Liver (tissue), 9 donors: ENCODE measurements around the gene ZNF664. TPM values are rescaled to one million over a fixed set of nuclear protein-coding genes. Genes with fewer than 3 reads are reported as not detected.

Experiments used
- DNase-seq: peaks from one replicate; pipeline ENCODE4 v3.0.0-alpha.2; 2017; ENCODE audit warnings: low spot score
- H3K27ac ChIP-seq, 2 donors: one replicate each; pipeline ENCODE4 v1.7.0; 2013; ENCODE audit warnings: inconsistent platforms in 2 of 2, low read length in 2 of 2, control low read depth in 1 of 2, low read depth in 1 of 2, mild to moderate bottlenecking in 1 of 2
- H3K27me3 ChIP-seq, 4 donors: one replicate each; pipeline versions ENCODE4 v1.6.1 to v1.7.0; 2013; ENCODE audit warnings: low read length in 3 of 4, inconsistent platforms in 1 of 4, mild to moderate bottlenecking in 1 of 4, moderate library complexity in 1 of 4; ENCODE audit not compliant: control insufficient read depth in 4 of 4, insufficient read depth in 4 of 4
- H3K36me3 ChIP-seq, 4 donors: one replicate each; pipeline versions ENCODE4 v1.6.1 to v1.7.0; 2013; ENCODE audit warnings: low read length in 3 of 4, mild to moderate bottlenecking in 3 of 4, low read depth in 1 of 4, moderate library complexity in 1 of 4; ENCODE audit not compliant: control insufficient read depth in 4 of 4, insufficient read depth in 3 of 4
- H3K4me1 ChIP-seq, 4 donors: one replicate each; pipeline versions ENCODE4 v1.6.1 to v1.7.0; 2013; ENCODE audit warnings: low read length in 3 of 4, mild to moderate bottlenecking in 3 of 4, moderate library complexity in 1 of 4; ENCODE audit not compliant: control insufficient read depth in 4 of 4, insufficient read depth in 4 of 4
- H3K4me3 ChIP-seq, 3 donors: one replicate each; pipeline versions ENCODE4 v1.6.1 to v1.7.0; 2013; ENCODE audit warnings: low read length in 3 of 3, control low read depth in 1 of 3, low read depth in 1 of 3, mild to moderate bottlenecking in 1 of 3
- H3K9ac ChIP-seq, 2 donors: one replicate each; pipeline ENCODE4 v1.7.0; 2013; ENCODE audit warnings: low read length in 2 of 2, mild to moderate bottlenecking in 2 of 2, moderate library complexity in 2 of 2, control low read depth in 1 of 2, low read depth in 1 of 2
- H3K9me3 ChIP-seq, 4 donors: one replicate each; pipeline versions ENCODE4 v1.6.1 to v1.7.0; 2013; ENCODE audit warnings: low read length in 3 of 4; ENCODE audit not compliant: control insufficient read depth in 4 of 4
- EGR1 ChIP-seq, 2 donors: IDR thresholded peaks; 2 replicates each; pipeline ENCODE4 v1.6.1; 2016 to 2018; ENCODE audit warnings: antibody characterized with exemption in 2 of 2, low read depth in 2 of 2
- FOXA1 ChIP-seq: IDR thresholded peaks from 2 replicates; pipeline ENCODE4 v1.6.1; 2016; ENCODE audit warnings: antibody characterized with exemption
- FOXA2 ChIP-seq: IDR thresholded peaks from 2 replicates; pipeline ENCODE4 v1.6.1; 2016; ENCODE audit warnings: antibody characterized with exemption
- GABPA ChIP-seq, 2 donors: IDR thresholded peaks in 1 of 2; conservative IDR thresholded peaks in 1 of 2; 2 replicates each; pipeline ENCODE4 v1.6.1; 2016; ENCODE audit warnings: antibody characterized with exemption in 2 of 2, mild to moderate bottlenecking in 1 of 2, moderate library complexity in 1 of 2
- HNF4A ChIP-seq, 2 donors: conservative IDR thresholded peaks; 2 replicates each; pipeline ENCODE4 v1.6.1; 2016; ENCODE audit warnings: antibody characterized with exemption in 2 of 2, mild to moderate bottlenecking in 2 of 2
- HNF4G ChIP-seq: IDR thresholded peaks from 2 replicates; pipeline ENCODE4 v1.6.1; 2016; ENCODE audit warnings: antibody characterized with exemption
- JUND ChIP-seq, 2 donors: IDR thresholded peaks; 2 replicates each; pipeline ENCODE4 v1.6.1; 2016; ENCODE audit warnings: antibody characterized with exemption in 2 of 2
- NR2F2 ChIP-seq: IDR thresholded peaks from 2 replicates; pipeline ENCODE4 v1.6.1; 2016; ENCODE audit warnings: antibody characterized with exemption
- RAD21 ChIP-seq, 2 donors: IDR thresholded peaks; 2 replicates each; pipeline ENCODE4 v1.6.1; 2016; ENCODE audit warnings: antibody characterized with exemption in 2 of 2, mild to moderate bottlenecking in 2 of 2
- RXRA ChIP-seq, 2 donors: IDR thresholded peaks; 2 replicates each; pipeline ENCODE4 v1.6.1; 2017 to 2018; ENCODE audit warnings: antibody characterized with exemption in 2 of 2, mild to moderate bottlenecking in 1 of 2
- SP1 ChIP-seq: IDR thresholded peaks from 2 replicates; pipeline ENCODE4 v1.6.1; 2018; ENCODE audit warnings: antibody characterized with exemption, mild to moderate bottlenecking
- TAF1 ChIP-seq: conservative IDR thresholded peaks from 2 replicates; pipeline ENCODE4 v1.6.1; 2016; ENCODE audit warnings: antibody characterized with exemption, mild to moderate bottlenecking
- YY1 ChIP-seq: IDR thresholded peaks from 2 replicates; pipeline ENCODE4 v1.6.1; 2016; ENCODE audit warnings: antibody characterized with exemption, mild to moderate bottlenecking
- WGBS: extraction: QIAGEN DNeasy Blood & Tissue Kit; methylation state at CpG from one replicate; pipeline ENCODE4 v1.1.7; 2013; 5-methylcytosine and 5-hydroxymethylcytosine counted together
- polyA plus RNA-seq, 2 donors: library from polyadenylated mRNA; stranded (reverse) in 1 of 2; unstranded in 1 of 2; fragments of 200-250 nt in 1 of 2; fragments of >200 nt in 1 of 2; fragmentation: Nextera tagmentation in 1 of 2; extraction: Ambion mirVana in 1 of 2; gene quantifications; one replicate each; pipeline versions ENCODE4 v1.2.1 to v1.2.3, GENCODE V29; 2013 to 2015
- total RNA-seq, 2 donors: library from RNA; depleted of rRNA; stranded (reverse); fragments of >200 nt; gene quantifications; one replicate each; pipeline ENCODE4 v1.2.3, GENCODE V29; 2014
- TF ChIP-seq, protein P1 (sequence below): IDR thresholded peaks from 2 replicates; pipeline ENCODE4 v1.6.1; 2016; ENCODE audit warnings: antibody characterized with exemption, mild to moderate bottlenecking
- TF ChIP-seq, protein P2 (sequence below): IDR thresholded peaks from 2 replicates; pipeline ENCODE4 v1.6.1; 2016; ENCODE audit warnings: antibody characterized with exemption
- TF ChIP-seq, protein P3 (sequence below): IDR thresholded peaks from 2 replicates; pipeline ENCODE4 v1.6.1; 2016; ENCODE audit warnings: antibody characterized with exemption
- TF ChIP-seq, protein P4 (sequence below): fragments of 150-350 bp; IDR thresholded peaks from 2 replicates; pipeline ENCODE4 v1.5.1; 2017; ENCODE audit warnings: improper control_type of control experiment, low read depth, low read length; ENCODE audit not compliant: missing input control
- TF ChIP-seq, protein P5 (sequence below): IDR thresholded peaks from 2 replicates; pipeline ENCODE4 v1.6.1; 2016; ENCODE audit warnings: antibody characterized with exemption
- donor health status: healthy.
- donor health status: healthy.
- donor health status: healthy.
- donor health status: healthy.
- donor health status: healthy.

Gene ZNF664
- total and polyA plus RNA-seq, 4 donors: 7.2 to 40.3 (median 29.6) TPM

DNA sequence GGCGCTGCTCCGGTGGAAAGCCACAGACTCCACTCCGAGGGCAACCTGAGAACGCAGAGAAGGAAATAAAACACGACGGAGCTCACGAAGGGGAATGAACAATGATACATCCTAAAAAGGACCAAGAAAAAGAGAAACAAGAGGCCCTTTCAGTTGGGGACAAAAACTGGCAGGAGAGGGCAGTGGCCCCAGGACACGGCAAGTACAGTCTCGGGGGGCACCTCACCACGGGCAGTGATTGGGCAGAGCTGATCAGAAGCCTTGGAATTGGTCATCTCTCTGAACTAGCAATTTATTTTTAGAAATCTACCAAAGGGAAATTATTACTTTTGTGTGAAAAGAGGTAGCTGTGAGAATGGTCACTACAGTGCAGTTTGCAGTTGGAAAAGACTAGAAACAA is 28.3 kb upstream of the ZNF664 start:
- H3K36me3 ChIP-seq: peaks cover 5 to 11% (median 9%) of the 10 kb centered on the region in 4 donors
- H3K4me1 ChIP-seq: peaks cover under 1 to 17% (median 12%) of the 10 kb centered on the region in 4 donors
- no peaks in the 10 kb centered on the region for H3K27me3 ChIP-seq
- WGBS: 90% methylated on average over 10 of the region's 10 CpGs
- DNase-seq: no peak
- H3K9me3 ChIP-seq: peaks cover 0 to 3% (median 0%) of the 10 kb centered on the region in 4 donors
- TF ChIP-seq EGR1 (IDR thresholded peaks at IDR 0.05; ENCODE audit: low read depth in 2 of 2) (no peak), HNF4G (no peak), TAF1 (no peak), HNF4A (conservative IDR thresholded peaks at IDR 0.05) (no peak), FOXA1 (no peak), FOXA2 (no peak), YY1 (no peak), NR2F2 (no peak)
- TF ChIP-seq, protein P1, sequence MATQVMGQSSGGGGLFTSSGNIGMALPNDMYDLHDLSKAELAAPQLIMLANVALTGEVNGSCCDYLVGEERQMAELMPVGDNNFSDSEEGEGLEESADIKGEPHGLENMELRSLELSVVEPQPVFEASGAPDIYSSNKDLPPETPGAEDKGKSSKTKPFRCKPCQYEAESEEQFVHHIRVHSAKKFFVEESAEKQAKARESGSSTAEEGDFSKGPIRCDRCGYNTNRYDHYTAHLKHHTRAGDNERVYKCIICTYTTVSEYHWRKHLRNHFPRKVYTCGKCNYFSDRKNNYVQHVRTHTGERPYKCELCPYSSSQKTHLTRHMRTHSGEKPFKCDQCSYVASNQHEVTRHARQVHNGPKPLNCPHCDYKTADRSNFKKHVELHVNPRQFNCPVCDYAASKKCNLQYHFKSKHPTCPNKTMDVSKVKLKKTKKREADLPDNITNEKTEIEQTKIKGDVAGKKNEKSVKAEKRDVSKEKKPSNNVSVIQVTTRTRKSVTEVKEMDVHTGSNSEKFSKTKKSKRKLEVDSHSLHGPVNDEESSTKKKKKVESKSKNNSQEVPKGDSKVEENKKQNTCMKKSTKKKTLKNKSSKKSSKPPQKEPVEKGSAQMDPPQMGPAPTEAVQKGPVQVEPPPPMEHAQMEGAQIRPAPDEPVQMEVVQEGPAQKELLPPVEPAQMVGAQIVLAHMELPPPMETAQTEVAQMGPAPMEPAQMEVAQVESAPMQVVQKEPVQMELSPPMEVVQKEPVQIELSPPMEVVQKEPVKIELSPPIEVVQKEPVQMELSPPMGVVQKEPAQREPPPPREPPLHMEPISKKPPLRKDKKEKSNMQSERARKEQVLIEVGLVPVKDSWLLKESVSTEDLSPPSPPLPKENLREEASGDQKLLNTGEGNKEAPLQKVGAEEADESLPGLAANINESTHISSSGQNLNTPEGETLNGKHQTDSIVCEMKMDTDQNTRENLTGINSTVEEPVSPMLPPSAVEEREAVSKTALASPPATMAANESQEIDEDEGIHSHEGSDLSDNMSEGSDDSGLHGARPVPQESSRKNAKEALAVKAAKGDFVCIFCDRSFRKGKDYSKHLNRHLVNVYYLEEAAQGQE: no peak
- TF ChIP-seq, protein P2, sequence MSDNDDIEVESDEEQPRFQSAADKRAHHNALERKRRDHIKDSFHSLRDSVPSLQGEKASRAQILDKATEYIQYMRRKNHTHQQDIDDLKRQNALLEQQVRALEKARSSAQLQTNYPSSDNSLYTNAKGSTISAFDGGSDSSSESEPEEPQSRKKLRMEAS: no peak
- H3K4me3 ChIP-seq: no peak overlapping the region
- no peak overlapping the region for H3K27ac ChIP-seq
- no peak overlapping the region for H3K9ac ChIP-seq

DNA sequence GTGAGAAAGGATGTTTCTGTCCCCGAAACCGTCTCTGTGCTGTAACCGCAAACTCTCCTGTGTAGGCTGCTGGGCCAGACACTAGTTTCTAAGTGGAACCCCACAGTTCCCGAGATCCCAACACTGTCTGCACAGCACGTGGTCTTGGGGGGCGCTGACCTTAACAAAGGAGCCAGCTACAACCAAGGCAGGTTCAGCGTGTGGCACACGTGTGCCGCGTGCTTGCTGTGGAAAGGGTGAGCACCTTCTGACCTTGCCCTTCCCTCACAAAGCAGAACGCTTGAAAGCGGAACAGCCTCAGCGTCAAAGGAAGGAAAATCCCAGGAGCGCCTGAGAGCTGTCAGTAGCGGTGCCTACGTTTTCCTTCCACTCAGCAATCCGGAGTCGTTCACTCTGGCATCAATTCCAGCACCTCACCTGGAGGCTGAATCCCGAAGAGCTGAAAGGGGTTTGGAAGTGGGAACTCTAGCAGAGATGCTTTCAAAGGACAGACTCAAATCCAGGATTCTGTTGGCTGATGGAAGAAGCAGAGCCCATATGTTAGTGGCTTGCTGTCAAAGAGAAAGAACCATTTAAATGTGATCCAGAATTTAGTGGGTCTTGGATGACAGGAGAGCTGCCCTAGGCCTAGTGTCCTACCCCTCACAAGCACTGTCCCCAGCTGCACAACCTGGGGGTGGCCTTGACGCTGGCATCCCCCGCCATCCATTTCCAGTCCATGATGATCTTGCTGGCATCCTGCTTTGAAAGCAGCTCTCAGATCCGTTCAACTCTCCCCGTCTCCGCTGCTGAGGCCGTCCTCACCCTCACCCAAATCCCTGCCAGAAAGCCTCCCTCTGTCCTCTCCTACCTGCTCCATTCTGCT is 27.5 kb upstream of the ZNF664 start:
- H3K9ac ChIP-seq: no peak overlapping the region
- H3K36me3 ChIP-seq: peaks cover 3 to 9% (median 8%) of the 10 kb centered on the region in 4 donors
- 93% methylated on average over 25 of the region's 25 CpGs for WGBS
- no peak for TF ChIP-seq FOXA1
- no peak for TF ChIP-seq GABPA (IDR thresholded peaks at IDR 0.05 in 1 of 2, conservative IDR thresholded peaks at IDR 0.05 in 1 of 2)
- no peak for TF ChIP-seq EGR1 (IDR thresholded peaks at IDR 0.05; ENCODE audit: low read depth in 2 of 2)
- TF ChIP-seq RAD21 (IDR thresholded peaks at IDR 0.05): no peak
- TF ChIP-seq, protein P2: no peak
- TF ChIP-seq HNF4G: no peak
- TF ChIP-seq, protein P1: no peak
- no peak for TF ChIP-seq TAF1
- TF ChIP-seq, protein P3, sequence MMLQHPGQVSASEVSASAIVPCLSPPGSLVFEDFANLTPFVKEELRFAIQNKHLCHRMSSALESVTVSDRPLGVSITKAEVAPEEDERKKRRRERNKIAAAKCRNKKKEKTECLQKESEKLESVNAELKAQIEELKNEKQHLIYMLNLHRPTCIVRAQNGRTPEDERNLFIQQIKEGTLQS: no peak
- TF ChIP-seq RXRA (IDR thresholded peaks at IDR 0.05): no peak
- no peak for TF ChIP-seq SP1
- TF ChIP-seq HNF4A (conservative IDR thresholded peaks at IDR 0.05): no peak
- TF ChIP-seq FOXA2: no peak
- TF ChIP-seq, protein P4, sequence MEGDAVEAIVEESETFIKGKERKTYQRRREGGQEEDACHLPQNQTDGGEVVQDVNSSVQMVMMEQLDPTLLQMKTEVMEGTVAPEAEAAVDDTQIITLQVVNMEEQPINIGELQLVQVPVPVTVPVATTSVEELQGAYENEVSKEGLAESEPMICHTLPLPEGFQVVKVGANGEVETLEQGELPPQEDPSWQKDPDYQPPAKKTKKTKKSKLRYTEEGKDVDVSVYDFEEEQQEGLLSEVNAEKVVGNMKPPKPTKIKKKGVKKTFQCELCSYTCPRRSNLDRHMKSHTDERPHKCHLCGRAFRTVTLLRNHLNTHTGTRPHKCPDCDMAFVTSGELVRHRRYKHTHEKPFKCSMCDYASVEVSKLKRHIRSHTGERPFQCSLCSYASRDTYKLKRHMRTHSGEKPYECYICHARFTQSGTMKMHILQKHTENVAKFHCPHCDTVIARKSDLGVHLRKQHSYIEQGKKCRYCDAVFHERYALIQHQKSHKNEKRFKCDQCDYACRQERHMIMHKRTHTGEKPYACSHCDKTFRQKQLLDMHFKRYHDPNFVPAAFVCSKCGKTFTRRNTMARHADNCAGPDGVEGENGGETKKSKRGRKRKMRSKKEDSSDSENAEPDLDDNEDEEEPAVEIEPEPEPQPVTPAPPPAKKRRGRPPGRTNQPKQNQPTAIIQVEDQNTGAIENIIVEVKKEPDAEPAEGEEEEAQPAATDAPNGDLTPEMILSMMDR: no peak
- no peak for TF ChIP-seq YY1
- no peak for TF ChIP-seq JUND (IDR thresholded peaks at IDR 0.05)
- TF ChIP-seq, protein P5, sequence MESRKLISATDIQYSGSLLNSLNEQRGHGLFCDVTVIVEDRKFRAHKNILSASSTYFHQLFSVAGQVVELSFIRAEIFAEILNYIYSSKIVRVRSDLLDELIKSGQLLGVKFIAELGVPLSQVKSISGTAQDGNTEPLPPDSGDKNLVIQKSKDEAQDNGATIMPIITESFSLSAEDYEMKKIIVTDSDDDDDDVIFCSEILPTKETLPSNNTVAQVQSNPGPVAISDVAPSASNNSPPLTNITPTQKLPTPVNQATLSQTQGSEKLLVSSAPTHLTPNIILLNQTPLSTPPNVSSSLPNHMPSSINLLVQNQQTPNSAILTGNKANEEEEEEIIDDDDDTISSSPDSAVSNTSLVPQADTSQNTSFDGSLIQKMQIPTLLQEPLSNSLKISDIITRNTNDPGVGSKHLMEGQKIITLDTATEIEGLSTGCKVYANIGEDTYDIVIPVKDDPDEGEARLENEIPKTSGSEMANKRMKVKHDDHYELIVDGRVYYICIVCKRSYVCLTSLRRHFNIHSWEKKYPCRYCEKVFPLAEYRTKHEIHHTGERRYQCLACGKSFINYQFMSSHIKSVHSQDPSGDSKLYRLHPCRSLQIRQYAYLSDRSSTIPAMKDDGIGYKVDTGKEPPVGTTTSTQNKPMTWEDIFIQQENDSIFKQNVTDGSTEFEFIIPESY: no peak
- H3K27ac ChIP-seq: no peak overlapping the region
- peaks cover 5 to 21% (median 17%) of the 10 kb centered on the region in 4 donors for H3K4me1 ChIP-seq
- no peak overlapping the region for H3K4me3 ChIP-seq
- peak; percentile 22 for DNase-seq
- H3K9me3 ChIP-seq: peaks cover 0 to 3% (median 0%) of the 10 kb centered on the region in 4 donors
- no peaks in the 10 kb centered on the region for H3K27me3 ChIP-seq
